ENCODE data around the gene NCAPD3.

GRCh38 chr11:134145715-134146114 is 78.1 kb downstream of the NCAPD3 start:
- TF ChIP-seq, protein P1, sequence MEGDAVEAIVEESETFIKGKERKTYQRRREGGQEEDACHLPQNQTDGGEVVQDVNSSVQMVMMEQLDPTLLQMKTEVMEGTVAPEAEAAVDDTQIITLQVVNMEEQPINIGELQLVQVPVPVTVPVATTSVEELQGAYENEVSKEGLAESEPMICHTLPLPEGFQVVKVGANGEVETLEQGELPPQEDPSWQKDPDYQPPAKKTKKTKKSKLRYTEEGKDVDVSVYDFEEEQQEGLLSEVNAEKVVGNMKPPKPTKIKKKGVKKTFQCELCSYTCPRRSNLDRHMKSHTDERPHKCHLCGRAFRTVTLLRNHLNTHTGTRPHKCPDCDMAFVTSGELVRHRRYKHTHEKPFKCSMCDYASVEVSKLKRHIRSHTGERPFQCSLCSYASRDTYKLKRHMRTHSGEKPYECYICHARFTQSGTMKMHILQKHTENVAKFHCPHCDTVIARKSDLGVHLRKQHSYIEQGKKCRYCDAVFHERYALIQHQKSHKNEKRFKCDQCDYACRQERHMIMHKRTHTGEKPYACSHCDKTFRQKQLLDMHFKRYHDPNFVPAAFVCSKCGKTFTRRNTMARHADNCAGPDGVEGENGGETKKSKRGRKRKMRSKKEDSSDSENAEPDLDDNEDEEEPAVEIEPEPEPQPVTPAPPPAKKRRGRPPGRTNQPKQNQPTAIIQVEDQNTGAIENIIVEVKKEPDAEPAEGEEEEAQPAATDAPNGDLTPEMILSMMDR (IDR thresholded peaks at IDR 0.05; ENCODE audit: low read depth, low read length, poor library complexity, severe bottlenecking), result no peak
- TF ChIP-seq EZH2phosphoT487 (IDR thresholded peaks at IDR 0.05; ENCODE audit: borderline replicate concordance, low read length), result no peak

Measured in DOHH2 (cell line).